ENCODE results near the gene ILDR2. TPM values are rescaled to one million over a fixed set of nuclear protein-coding genes. Genes with fewer than 3 reads are reported as not detected.

ILDR2 gene
- total RNA-seq, 1 donor from 2014 or later: 7.8 TPM

GRCh38 chr1:166980818-166981217 is 5.5 kb upstream of the ILDR2 start:
- no peak overlapping the region for H3K9ac ChIP-seq (ENCODE audit: low read length)
- H3K36me3 ChIP-seq (ENCODE audit: insufficient read depth, low read length): no peaks in the 10 kb centered on the region
- H3K4me1 ChIP-seq (ENCODE audit: insufficient read depth, low read length): no peaks in the 10 kb centered on the region
- no peak overlapping the region for H3K4me3 ChIP-seq (ENCODE audit: insufficient read depth, low read depth, low read length)
- FAIRE-seq (no peak), DNase-seq (ENCODE audit: low read depth) (no peak)
- no peaks in the 10 kb centered on the region for H3K9me3 ChIP-seq (ENCODE audit: insufficient read depth, low read depth, low read length)
- no peak overlapping the region for H2AFZ ChIP-seq (ENCODE audit: low read depth, low read length)
- no peak overlapping the region for H3K4me2 ChIP-seq (ENCODE audit: low read length)
- no peak overlapping the region for H3K4me3 Mint-ChIP-seq (ENCODE audit: unreplicated experiment)
- H3K9me3 Mint-ChIP-seq (ENCODE audit: unreplicated experiment): no peaks in the 10 kb centered on the region
- peaks cover 32% of the 10 kb centered on the region for H3K27me3 ChIP-seq (ENCODE audit: insufficient read depth, low read length)
- TF ChIP-seq EZH2 (IDR thresholded peaks at IDR 0.05; ENCODE audit: insufficient read depth, low read length) (no peak), CTCF (IDR thresholded peaks at IDR 0.05; ENCODE audit: insufficient read depth, low read depth, low read length) (no peak)
- H3K36me3 Mint-ChIP-seq (ENCODE audit: low read depth, unreplicated experiment): no peaks in the 10 kb centered on the region
- H3K79me2 ChIP-seq (ENCODE audit: insufficient read depth, low read length): no peaks in the 10 kb centered on the region
- no peak overlapping the region for H3K27ac Mint-ChIP-seq (ENCODE audit: unreplicated experiment)
- H3K4me1 Mint-ChIP-seq (ENCODE audit: low read depth, unreplicated experiment): peaks cover 7% of the 10 kb centered on the region
- no peak overlapping the region for H3K27ac ChIP-seq (ENCODE audit: low read depth, low read length)
- peaks cover 29% of the 10 kb centered on the region for H3K27me3 Mint-ChIP-seq (ENCODE audit: low read depth, unreplicated experiment)
- H4K20me1 ChIP-seq (ENCODE audit: insufficient read depth, low read length): no peaks in the 10 kb centered on the region

- Histone ChIP-seq H3K4me2 (ENCODE audit: low read length) (no peak overlapping the region), H3K27me3 (ENCODE audit: insufficient read depth, low read length) (peaks cover 33% of the 10 kb centered on the region), H3K9me3 (ENCODE audit: insufficient read depth, low read depth, low read length) (no peaks in the 10 kb centered on the region), H2AFZ (ENCODE audit: low read depth, low read length) (no peak overlapping the region), H3K79me2 (ENCODE audit: insufficient read depth, low read length) (no peaks in the 10 kb centered on the region), H3K4me1 (ENCODE audit: insufficient read depth, low read length) (no peaks in the 10 kb centered on the region), H3K27ac (ENCODE audit: low read depth, low read length) (no peak overlapping the region), H4K20me1 (ENCODE audit: insufficient read depth, low read length) (no peaks in the 10 kb centered on the region), H3K9ac (ENCODE audit: low read length) (no peak overlapping the region), H3K4me3 (ENCODE audit: insufficient read depth, low read depth, low read length) (no peak overlapping the region), H3K36me3 (ENCODE audit: insufficient read depth, low read length) (no peaks in the 10 kb centered on the region)
- peaks cover 8% of the 10 kb centered on the region for H3K4me1 Mint-ChIP-seq (ENCODE audit: low read depth, unreplicated experiment)
- no peaks in the 10 kb centered on the region for H3K36me3 Mint-ChIP-seq (ENCODE audit: low read depth, unreplicated experiment)
- DNase-seq (ENCODE audit: low read depth) (no peak), FAIRE-seq (no peak)
- no peaks in the 10 kb centered on the region for H3K9me3 Mint-ChIP-seq (ENCODE audit: unreplicated experiment)
- peaks cover 29% of the 10 kb centered on the region for H3K27me3 Mint-ChIP-seq (ENCODE audit: low read depth, unreplicated experiment)
- H3K27ac Mint-ChIP-seq (ENCODE audit: unreplicated experiment): no peak overlapping the region
- TF ChIP-seq EZH2 (IDR thresholded peaks at IDR 0.05; ENCODE audit: insufficient read depth, low read length): no peak
- no peak overlapping the region for H3K4me3 Mint-ChIP-seq (ENCODE audit: unreplicated experiment)
These were observed 5.0 kb upstream of the ILDR2 start for GRCh38 chr1:166980383-166980782.

GRCh38 chr1:166978821-166979220 is 3.5 kb upstream of the ILDR2 start:
- no peak overlapping the region for H3K4me2 ChIP-seq (ENCODE audit: low read length)
- H3K4me1 ChIP-seq (ENCODE audit: insufficient read depth, low read length): no peaks in the 10 kb centered on the region
- no peaks in the 10 kb centered on the region for H3K36me3 Mint-ChIP-seq (ENCODE audit: low read depth, unreplicated experiment)
- no peak overlapping the region for H3K27ac Mint-ChIP-seq (ENCODE audit: unreplicated experiment)
- DNase-seq (ENCODE audit: low read depth): no peak
- FAIRE-seq: no peak
- no peaks in the 10 kb centered on the region for H3K9me3 ChIP-seq (ENCODE audit: insufficient read depth, low read depth, low read length)
- peaks cover 38% of the 10 kb centered on the region for H3K27me3 Mint-ChIP-seq (ENCODE audit: low read depth, unreplicated experiment)
- peaks cover 43% of the 10 kb centered on the region for H3K27me3 ChIP-seq (ENCODE audit: insufficient read depth, low read length)
- no peak overlapping the region for H3K27ac ChIP-seq (ENCODE audit: low read depth, low read length)
- no peak overlapping the region for H3K9ac ChIP-seq (ENCODE audit: low read length)
- no peaks in the 10 kb centered on the region for H3K79me2 ChIP-seq (ENCODE audit: insufficient read depth, low read length)
- H3K36me3 ChIP-seq (ENCODE audit: insufficient read depth, low read length): no peaks in the 10 kb centered on the region
- TF ChIP-seq CTCF (IDR thresholded peaks at IDR 0.05; ENCODE audit: insufficient read depth, low read depth, low read length) (no peak), EZH2 (IDR thresholded peaks at IDR 0.05; ENCODE audit: insufficient read depth, low read length) (no peak)
- no peaks in the 10 kb centered on the region for H4K20me1 ChIP-seq (ENCODE audit: insufficient read depth, low read length)
- H2AFZ ChIP-seq (ENCODE audit: low read depth, low read length): no peak overlapping the region
- no peaks in the 10 kb centered on the region for H3K9me3 Mint-ChIP-seq (ENCODE audit: unreplicated experiment)
- no peak overlapping the region for H3K4me3 ChIP-seq (ENCODE audit: insufficient read depth, low read depth, low read length)
- no peak overlapping the region for H3K4me3 Mint-ChIP-seq (ENCODE audit: unreplicated experiment)
- H3K4me1 Mint-ChIP-seq (ENCODE audit: low read depth, unreplicated experiment): peaks cover 18% of the 10 kb centered on the region
